Heart right ventricle (tissue), 16 donors: ENCODE results near the gene KRT222. TPM values are rescaled to one million over a fixed set of nuclear protein-coding genes. Genes with fewer than 3 reads are reported as not detected.

Source experiments
- ATAC-seq, 8 donors: fragments of 200-7000 bp; cut with Tn5 transposase; one replicate each; pipeline ENCODE4 v1.9.1; 2020; ENCODE audit warnings: mild to moderate bottlenecking in 8 of 8, moderate library complexity in 8 of 8, moderate number of reproducible peaks in 1 of 8
- DNase-seq, 2 donors: peaks; one replicate each; pipeline ENCODE4 v3.0.0-alpha.2; 2020
- H3K27ac ChIP-seq, 10 donors: fragments of 200-600 bp; sonication (generic) in 2 of 10; one replicate each; pipeline versions ENCODE4 v1.5.0 to v1.8.0; 2020 to 2022; ENCODE audit warnings: mild to moderate bottlenecking in 3 of 10
- H3K27me3 ChIP-seq, 7 donors: fragments of 200-600 bp; one replicate each; pipeline ENCODE4 v1.8.0; 2021 to 2022; ENCODE audit warnings: mild to moderate bottlenecking in 2 of 7
- H3K36me3 ChIP-seq, 9 donors: fragments of 200-600 bp; sonication (generic) in 1 of 9; one replicate each; pipeline versions ENCODE4 v1.5.0 to v1.8.0; 2020 to 2022; ENCODE audit warnings: mild to moderate bottlenecking in 2 of 9
- H3K4me1 ChIP-seq, 9 donors: fragments of 200-600 bp; sonication (generic) in 1 of 9; one replicate each; pipeline versions ENCODE4 v1.5.0 to v1.8.0; 2020 to 2022; ENCODE audit warnings: mild to moderate bottlenecking in 4 of 9
- H3K4me3 ChIP-seq, 10 donors: fragments of 200-600 bp; sonication (generic) in 2 of 10; one replicate each; pipeline versions ENCODE4 v1.5.0 to v1.8.0; 2020 to 2022; ENCODE audit warnings: mild to moderate bottlenecking in 7 of 10, moderate library complexity in 2 of 10
- H3K9me3 ChIP-seq, 11 donors: fragments of 200-600 bp in 10 of 11; sonication (generic) in 2 of 11; one replicate each; pipeline versions ENCODE4 v1.5.0 to v1.8.0; 2013 to 2022; ENCODE audit warnings: mild to moderate bottlenecking in 2 of 11, control low read depth in 1 of 11, moderate library complexity in 1 of 11
- CTCF ChIP-seq, 9 donors: fragments of 200-600 bp; sonication (generic) in 2 of 9; IDR thresholded peaks; one replicate each; pipeline versions ENCODE4 v1.5.0 to v1.8.0; 2021 to 2022; ENCODE audit warnings: antibody characterized with exemption in 9 of 9, mild to moderate bottlenecking in 5 of 9, moderate library complexity in 1 of 9
- WGBS, 2 donors: extraction: QIAGEN DNeasy Blood & Tissue Kit; methylation state at CpG; one replicate each; pipeline ENCODE4 v1.1.7; 2013; ENCODE audit warnings: inconsistent platforms in 1 of 2; 5-methylcytosine and 5-hydroxymethylcytosine counted together
- intact Hi-C, 10 donors: fragments of 100-400 bp; cut with DNase I; formaldehyde crosslinking; loops; one replicate each; pipeline versions ENCODE4 v1.11.1 to v1.14.2; 2022
- polyA plus RNA-seq, 2 donors: library from polyadenylated mRNA; stranded (reverse); fragments of 200-250 nt; gene quantifications; one replicate each; pipeline ENCODE4 v1.2.3, GENCODE V29; 2013
- total RNA-seq, 10 donors: library from RNA; stranded (reverse); fragmentation: NEBNext Ultra II Directional in 3 of 10; extraction: Animal tissue kit (Norgen Biotek cat#: 25700) in 3 of 10; gene quantifications; one replicate each; pipeline versions ENCODE4 v1.2.1 to v1.2.4, GENCODE V29; 2021 to 2023
- donor health status: Arrhythmogenic right ventricular cardiomyopathy.
- donor health status: ischemic (EF 13 %, LVEDD 7.1; RV severe dilation, severe dysfunction).
- donor health status: healthy with polysubstance abuse.
- donor health status: DM: no; HTN: yes; CAD: no.
- donor health status: DM: no; HTN: no; CAD: no.
- donor health status: ischemic (EF 25% LVEDD 6.9; RV normal size, moderate dysfunction).
- donor health status: ischemic (EF 25% LVEDD 5.7; RV mildly dilated, moderate dysfunction).
- donor health status: healthy.
- donor health status: DM: yes; HTN: yes; CAD: no.
- donor health status: Ischemic cardiomyopathy.
- donor health status: ischemic (EF 35%, LVEDD 5.7; RV mildly dilated, moderate dysfunction).
- donor health status: nonischemic (EF 11% LVEDD 7.7; RV severe dilation, severe dysfunction).
- donor health status: DM: yes; HTN: yes; CAD: no.
- donor health status: PGD.
- donor health status: ischemic (EF 29% LVEDD 5.4; RV normal size, mild dysfunction).
- donor health status: nonischemic (EF 23%, LVEDD 6.1; RV moderate dilation, normal function).

KRT222 gene
- total and polyA plus RNA-seq, 12 donors, result 0.07 to 0.57 (median 0.21) TPM; not detected in 7

- Histone ChIP-seq H3K27ac (no peak overlapping the region), H3K4me1 (peaks cover 0 to 19% (median 6%) of the 10 kb centered on the region in 9 donors), H3K4me3 (no peak overlapping the region), H3K9me3 (no peaks in the 10 kb centered on the region), H3K36me3 (no peaks in the 10 kb centered on the region), H3K27me3 (peaks cover 4 to 51% (median 15%) of the 10 kb centered on the region in 7 donors)
- no peak for TF ChIP-seq CTCF (IDR thresholded peaks at IDR 0.05)
- ATAC-seq, result no peak
- intact Hi-C loops, result loop anchor here in 5 of 10 donors (5.0 to 10.0 kb wide), 5 partner anchors 110 to 1047 kb away; partner anchors contain the start of gene KRT28 (in 2 of the 5)
- DNase-seq, result no peak
- WGBS, 2 donors, result 71 to 77% methylated on average over 11 of the region's 11 CpGs
Measured at GRCh38 chr17:40617678-40618240, 47.2 kb downstream of the KRT222 start.

- 65 to 66% methylated on average over 3 of the region's 3 CpGs for WGBS, 2 donors
Measured at GRCh38 chr17:40616592-40616991, 48.4 kb downstream of the KRT222 start.

GRCh38 chr17:40615841-40616476, 49.0 kb downstream of the KRT222 start:
- no peak overlapping the region for H3K27ac ChIP-seq
- ATAC-seq (no peak), DNase-seq (no peak)
- 73 to 75% methylated on average over 10 of the region's 10 CpGs for WGBS, 2 donors
- intact Hi-C loops, result loop anchor here in 6 of 10 donors (2.0 to 10.0 kb wide), 6 partner anchors 111 to 1049 kb away; partner anchors contain the start of gene KRT28 (in 2 of the 6)
- no peaks in the 10 kb centered on the region for H3K36me3 ChIP-seq
- no peak for TF ChIP-seq CTCF (IDR thresholded peaks at IDR 0.05)
- peaks cover 0 to 19% (median 6%) of the 10 kb centered on the region in 9 donors for H3K4me1 ChIP-seq
- H3K9me3 ChIP-seq, result no peaks in the 10 kb centered on the region
- no peak overlapping the region for H3K4me3 ChIP-seq
- H3K27me3 ChIP-seq, result peaks cover 4 to 48% (median 15%) of the 10 kb centered on the region in 7 donors

More at GRCh38 chr17:40616592-40616991, 48.4 kb downstream of the KRT222 start:
- H3K27me3 ChIP-seq, result peaks cover 4 to 51% (median 15%) of the 10 kb centered on the region in 7 donors
- TF ChIP-seq CTCF (IDR thresholded peaks at IDR 0.05), result no peak
- ATAC-seq (no peak), DNase-seq (no peak)
- intact Hi-C loops, result loop anchor here in 5 of 10 donors (5.0 to 10.0 kb wide), 5 partner anchors 111 to 1048 kb away; partner anchors contain the start of gene KRT28 (in 2 of the 5)
- H3K36me3 ChIP-seq, result no peaks in the 10 kb centered on the region
- no peaks in the 10 kb centered on the region for H3K9me3 ChIP-seq
- no peak overlapping the region for H3K4me3 ChIP-seq
- H3K27ac ChIP-seq, result no peak overlapping the region
- H3K4me1 ChIP-seq, result peaks cover 0 to 19% (median 6%) of the 10 kb centered on the region in 9 donors

- Histone ChIP-seq H3K36me3 (no peaks in the 10 kb centered on the region), H3K4me3 (no peak overlapping the region), H3K9me3 (no peaks in the 10 kb centered on the region), H3K27ac (no peak overlapping the region), H3K27me3 (peaks cover 4 to 48% (median 15%) of the 10 kb centered on the region in 7 donors), H3K4me1 (peaks cover 0 to 19% (median 6%) of the 10 kb centered on the region in 9 donors)
- ATAC-seq (peak in 4 of 8 donors; percentile 31 to 60 (median 50)), DNase-seq (peak in 1 of 2 donors; percentile 40)
- intact Hi-C loops, result loop anchor here in 6 of 10 donors (2.0 to 10.0 kb wide), 6 partner anchors 112 to 1050 kb away; partner anchors contain the start of gene KRT28 (in 2 of the 6)
- WGBS, 2 donors, result 59 to 64% methylated on average over 7 of the region's 7 CpGs
- TF ChIP-seq CTCF (IDR thresholded peaks at IDR 0.05), result peak in 7 of 9 donors; percentile 22 to 53 (median 39)
Measured at GRCh38 chr17:40615068-40615840, 49.7 kb downstream of the KRT222 start.
